ENCODE measurements around the gene DNAAF1. TPM values are rescaled to one million over a fixed set of nuclear protein-coding genes. Genes with fewer than 3 reads are reported as not detected.

The DNAAF1 gene
- total and polyA plus RNA-seq, 2 experiments from 2014 or later, result 0.42 TPM

GRCh38 chr16:84212631-84213030 lies 67.5 kb downstream of the DNAAF1 start:
- ATAC-seq (no peak), DNase-seq (ENCODE audit: low spot score) (no peak)
- H3K4me1 Mint-ChIP-seq, result peaks cover 6% of the 10 kb centered on the region
- 0 out of 2 replicates have a peak, but pooled peaks cover 3% of the 10 kb centered on the region for H3K9me2 ChIP-seq (ENCODE audit: insufficient read depth)
- no peaks in the 10 kb centered on the region for H3K9me3 Mint-ChIP-seq
- H3K27me3 Mint-ChIP-seq (ENCODE audit: insufficient read depth, low read depth, poor library complexity), result peaks cover 9% of the 10 kb centered on the region
- no peaks in the 10 kb centered on the region for H3K4me1 ChIP-seq (ENCODE audit: insufficient read depth)
- 0 out of 2 replicates have a peak, but pooled peaks cover 3% of the 10 kb centered on the region for H4K20me1 ChIP-seq (replicated peaks; ENCODE audit: insufficient read depth)
- H3K4me2 ChIP-seq, result no peak overlapping the region
- H2AFZ ChIP-seq, result no peak overlapping the region
- no peak overlapping the region for H3K4me3 ChIP-seq
- no peak overlapping the region for H3K4me3 Mint-ChIP-seq
- no peaks in the 10 kb centered on the region for H3F3A ChIP-seq (replicated peaks; ENCODE audit: low read depth)
- H3K36me3 ChIP-seq (ENCODE audit: insufficient read depth), result no peaks in the 10 kb centered on the region
- H3K27ac ChIP-seq (ENCODE audit: low read depth), result no peak overlapping the region
- H3K27me3 ChIP-seq (ENCODE audit: insufficient read depth), result no peaks in the 10 kb centered on the region
- no peaks in the 10 kb centered on the region for H3K79me2 ChIP-seq (replicated peaks; ENCODE audit: insufficient read depth)
- H3K27ac Mint-ChIP-seq, result no peak overlapping the region
- no peaks in the 10 kb centered on the region for H3K36me3 Mint-ChIP-seq (ENCODE audit: low read depth)
- TF ChIP-seq NANOG (IDR thresholded peaks at IDR 0.05; ENCODE audit: borderline replicate concordance), result no peak
- no peak for TF ChIP-seq ZNF331 (CRISPR knock-in tag; IDR thresholded peaks at IDR 0.05; ENCODE audit: low read depth)
- no peak for TF ChIP-seq CTCF (conservative IDR thresholded peaks at IDR 0.05; ENCODE audit: low read depth in 2 of 2)
- TF ChIP-seq POLR2AphosphoS5 (IDR thresholded peaks at IDR 0.05; ENCODE audit: low read depth), result no peak
- no peak for TF ChIP-seq EZH2phosphoT487 (IDR thresholded peaks at IDR 0.05; ENCODE audit: unreplicated experiment)
- TF ChIP-seq JUNB (IDR thresholded peaks at IDR 0.05; ENCODE audit: unreplicated experiment), result no peak
- no peak for TF ChIP-seq ETS1 (IDR thresholded peaks at IDR 0.05)
- no peak for TF ChIP-seq REST (IDR thresholded peaks at IDR 0.05; ENCODE audit: unreplicated experiment)
- TF ChIP-seq ZNF462 (CRISPR knock-in tag; IDR thresholded peaks at IDR 0.05), result no peak
- no peak for TF ChIP-seq STAT1 (IDR thresholded peaks at IDR 0.05; ENCODE audit: unreplicated experiment)
- no peak for TF ChIP-seq CREB1 (CRISPR knock-in tag; IDR thresholded peaks at IDR 0.05; ENCODE audit: low read depth)
- no peak for TF ChIP-seq ZNF114 (CRISPR knock-in tag; IDR thresholded peaks at IDR 0.05)
- no peak for TF ChIP-seq EZH2 (IDR thresholded peaks at IDR 0.05; ENCODE audit: low read depth, unreplicated experiment)
